Measurements from ENCODE around the gene MYL6.
"Not testable (repeated sequence)": the region's sequence is repeated elsewhere in the genome, so short reads cannot be mapped to it uniquely, and the experiment has no call there.

GRCh38 chr12:56196818-56197550 is 38.8 kb downstream of the MYL6 start:
- TF ChIP-seq POLR2AphosphoS5 (IDR thresholded peaks at IDR 0.05); CTCF (IDR thresholded peaks at IDR 0.05 in 8 of 11, conservative IDR thresholded peaks at IDR 0.05 in 3 of 11): not testable (repeated sequence)
